HG02981 (cell line): ENCODE results near the gene CD209.
"Not testable (repeated sequence)": the region's sequence is repeated elsewhere in the genome, so short reads cannot be mapped to it uniquely, and the experiment has no call there.

ENCODE experiments used
- ATAC-seq: cut with Tn5 transposase; IDR thresholded peaks from one replicate; pipeline ENCODE4 v1.9.1; 2021; ENCODE audit warnings: mild to moderate bottlenecking, moderate library complexity; ENCODE audit not compliant: unreplicated experiment

The CD209 gene, protein sequence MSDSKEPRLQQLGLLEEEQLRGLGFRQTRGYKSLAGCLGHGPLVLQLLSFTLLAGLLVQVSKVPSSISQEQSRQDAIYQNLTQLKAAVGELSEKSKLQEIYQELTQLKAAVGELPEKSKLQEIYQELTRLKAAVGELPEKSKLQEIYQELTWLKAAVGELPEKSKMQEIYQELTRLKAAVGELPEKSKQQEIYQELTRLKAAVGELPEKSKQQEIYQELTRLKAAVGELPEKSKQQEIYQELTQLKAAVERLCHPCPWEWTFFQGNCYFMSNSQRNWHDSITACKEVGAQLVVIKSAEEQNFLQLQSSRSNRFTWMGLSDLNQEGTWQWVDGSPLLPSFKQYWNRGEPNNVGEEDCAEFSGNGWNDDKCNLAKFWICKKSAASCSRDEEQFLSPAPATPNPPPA

DNA sequence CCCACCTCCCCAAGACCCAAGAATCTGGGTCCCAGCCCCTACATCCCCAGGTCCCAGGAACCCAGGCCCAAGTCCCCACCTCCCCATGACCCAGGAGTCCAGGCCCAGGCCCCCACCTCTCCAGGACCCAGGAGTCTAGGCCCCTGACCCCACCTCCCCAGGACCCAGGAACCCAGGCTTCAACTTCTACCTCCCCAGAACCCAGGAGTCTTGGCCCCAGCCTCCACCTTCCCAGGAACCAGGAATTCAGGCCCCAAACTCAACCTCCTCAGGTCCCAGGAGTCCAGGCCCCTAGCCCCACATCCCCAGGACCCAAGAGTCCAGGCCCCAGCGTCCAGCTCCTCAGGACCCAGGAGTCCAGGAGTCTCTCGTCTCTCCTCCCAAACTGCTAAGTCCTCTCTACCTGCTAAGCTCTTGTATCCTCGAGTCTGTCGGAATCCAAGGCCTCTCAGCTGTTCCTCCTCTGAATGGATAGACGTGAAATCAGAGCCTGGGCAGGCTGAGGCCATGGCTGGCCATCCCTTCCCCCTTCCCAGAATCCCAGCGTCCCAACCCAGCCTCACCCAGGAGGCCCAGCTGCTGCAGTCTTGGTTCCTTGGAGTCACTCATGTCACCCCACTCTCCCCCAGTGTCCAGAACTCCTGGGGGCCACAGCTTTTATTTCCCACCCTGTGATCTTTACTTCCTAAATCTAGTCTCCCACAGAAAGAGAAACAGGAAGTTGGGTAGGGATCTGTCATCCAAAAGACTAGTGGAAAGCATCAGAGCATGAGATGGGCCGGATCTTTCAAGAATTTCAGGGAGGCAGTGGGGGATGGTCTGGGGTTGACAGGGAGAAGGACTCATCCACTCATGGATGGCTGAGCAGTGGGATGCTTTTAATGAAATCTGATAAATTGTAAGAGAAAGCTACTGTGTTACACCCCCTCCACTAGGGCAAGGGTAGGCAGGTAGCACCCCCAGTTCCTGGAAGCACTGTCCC, at the start of gene CD209:
CD209 (minus strand) TSS at position 632 of the 982 bp plus-strand sequence; CDS start at position 609, 23 bp downstream.
- ATAC-seq, result no peak

DNA sequence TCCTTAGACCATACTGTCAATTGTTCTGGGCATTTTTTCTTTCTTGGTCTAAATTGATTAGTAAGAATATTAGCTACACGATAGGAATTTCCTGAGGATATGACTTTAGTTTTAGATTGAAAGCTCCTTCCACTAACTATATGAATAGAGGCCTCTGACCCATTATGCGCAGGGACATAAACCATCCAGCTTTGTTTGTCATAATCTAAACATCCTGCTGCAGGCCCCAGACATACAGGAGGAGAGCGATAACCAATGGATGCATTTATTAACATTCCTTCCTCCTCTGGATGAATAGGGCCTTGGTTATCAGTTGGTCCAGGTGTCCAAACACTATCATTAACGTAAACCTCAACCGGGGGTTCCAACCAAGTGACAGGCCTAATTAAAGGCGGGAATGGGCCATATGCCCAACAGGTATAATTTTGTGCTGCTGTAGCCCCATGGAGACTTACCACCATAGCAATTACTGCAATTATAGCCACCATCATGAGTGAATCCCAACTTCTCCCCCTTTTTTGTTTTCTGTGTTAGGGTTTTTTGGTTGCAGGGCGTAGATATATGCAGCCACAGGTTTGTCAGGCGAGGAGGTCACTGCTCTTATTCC, 48.3 kb upstream of the CD209 start:
- no peak for ATAC-seq

DNA sequence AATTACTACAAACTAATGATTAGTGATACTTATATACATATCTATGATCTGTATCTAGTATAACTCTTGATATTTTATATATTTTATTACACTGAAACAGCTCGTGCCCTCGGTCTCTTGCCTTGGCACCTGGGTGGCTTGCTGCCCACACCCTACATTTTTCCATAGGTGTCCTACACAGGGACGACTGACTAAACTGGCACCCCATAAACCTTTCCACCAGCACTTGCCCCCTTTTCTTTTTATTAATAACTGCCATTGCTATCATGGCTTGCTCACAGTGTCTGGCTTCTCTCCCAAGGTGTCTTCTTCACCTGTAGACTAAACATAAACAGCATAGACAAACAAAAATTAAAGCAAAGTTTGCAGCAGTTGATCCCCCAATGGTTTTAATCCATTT, 46.2 kb upstream of the CD209 start:
- ATAC-seq, result no peak

DNA sequence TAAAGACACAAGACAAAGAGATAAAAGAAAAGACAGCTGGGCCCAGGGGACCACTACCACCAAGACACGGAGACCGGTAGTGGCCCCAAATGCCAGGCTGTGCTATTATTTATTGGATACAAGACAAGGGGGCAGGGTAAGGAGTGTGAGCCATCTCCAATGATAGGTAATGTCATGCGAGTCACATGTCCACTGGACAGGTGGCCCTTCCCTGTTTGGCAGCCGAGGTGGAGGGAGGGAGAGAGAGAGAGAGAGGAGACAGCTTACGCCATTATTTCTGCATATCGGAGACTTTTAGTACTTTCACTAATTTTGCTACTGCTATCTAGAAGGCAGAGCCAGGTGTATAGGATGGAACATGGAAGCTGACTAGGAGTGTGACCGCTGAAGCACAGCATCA, 45.4 kb upstream of the CD209 start:
- not testable (repeated sequence) for ATAC-seq

DNA sequence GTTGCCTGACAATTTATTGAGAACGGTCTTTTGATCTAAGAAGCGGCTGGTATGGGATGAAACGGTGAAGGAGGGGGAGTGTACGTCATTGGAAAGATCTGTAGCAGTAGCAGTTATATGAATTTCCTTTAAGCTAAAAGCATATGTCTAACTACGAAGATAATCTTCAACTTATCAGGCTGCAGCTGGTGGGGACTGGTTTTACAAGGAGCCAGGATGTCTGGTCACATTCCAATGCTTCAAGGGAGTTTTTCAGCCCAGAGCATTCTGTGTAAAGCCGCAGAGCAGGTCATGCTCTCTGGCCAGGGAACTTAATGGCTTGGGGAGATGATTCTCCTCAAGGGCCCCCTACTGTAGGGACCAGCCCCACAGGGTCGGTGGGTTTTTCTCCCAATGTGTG, 44.9 kb upstream of the CD209 start:
- no peak for ATAC-seq

DNA sequence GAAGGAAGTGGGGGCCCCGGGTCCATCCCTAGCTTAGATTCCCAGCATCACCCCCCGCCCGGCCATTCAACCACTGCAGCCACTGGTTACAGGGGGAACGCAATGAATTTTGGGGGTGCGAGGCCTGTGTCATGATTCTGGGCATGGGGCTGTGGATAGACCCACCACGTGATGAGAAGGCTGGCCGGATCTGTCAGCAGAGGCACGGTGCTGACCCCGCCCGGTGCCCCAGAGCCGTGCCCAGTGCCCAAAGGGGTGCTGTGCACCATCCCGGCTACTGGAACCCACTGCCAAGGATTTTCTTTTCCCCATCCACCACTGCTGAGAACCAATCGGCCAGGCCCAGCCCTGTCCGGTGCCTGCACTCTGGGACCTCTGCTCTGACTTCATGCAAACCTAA, 43.1 kb upstream of the CD209 start:
- ATAC-seq, result no peak

DNA sequence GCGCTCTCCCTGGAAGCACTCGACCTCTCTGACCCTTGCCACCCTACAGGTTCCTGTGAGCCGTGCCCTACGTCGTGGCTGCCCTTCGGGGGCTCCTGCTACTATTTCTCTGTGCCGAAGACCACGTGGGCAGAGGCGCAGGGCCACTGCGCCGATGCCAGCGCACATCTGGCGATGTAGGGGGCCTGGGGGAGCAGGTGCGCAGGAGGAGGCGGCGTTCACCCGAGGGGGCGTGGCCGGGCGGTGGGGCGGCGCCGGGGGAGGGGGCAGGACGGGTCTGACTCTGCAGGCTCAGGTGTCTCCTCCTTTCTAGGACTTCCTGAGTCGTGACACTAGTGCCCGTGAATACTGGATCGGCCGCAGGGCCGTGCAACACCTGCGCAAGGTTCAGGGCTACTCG, 42.1 kb upstream of the CD209 start:
- no peak for ATAC-seq

DNA sequence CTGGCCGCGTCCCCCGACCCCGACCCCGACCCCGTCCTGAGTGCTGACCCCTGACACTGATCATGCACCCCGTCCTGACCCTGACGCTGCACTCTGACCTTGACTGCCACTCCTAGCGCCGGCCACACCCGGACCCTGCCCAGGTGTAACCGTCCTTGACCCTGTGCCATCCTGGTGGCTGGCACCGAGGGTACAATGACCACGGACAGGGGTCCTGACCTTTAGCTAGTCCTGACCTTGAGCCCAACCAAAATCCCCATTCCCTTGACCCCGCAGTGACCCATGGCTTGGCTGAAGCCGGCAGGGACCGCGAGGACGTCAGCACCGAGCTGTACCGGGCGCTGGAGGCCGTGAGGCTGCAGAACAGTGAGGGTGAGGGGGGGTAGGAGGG, 41.6 kb upstream of the CD209 start:
- no peak for ATAC-seq

DNA sequence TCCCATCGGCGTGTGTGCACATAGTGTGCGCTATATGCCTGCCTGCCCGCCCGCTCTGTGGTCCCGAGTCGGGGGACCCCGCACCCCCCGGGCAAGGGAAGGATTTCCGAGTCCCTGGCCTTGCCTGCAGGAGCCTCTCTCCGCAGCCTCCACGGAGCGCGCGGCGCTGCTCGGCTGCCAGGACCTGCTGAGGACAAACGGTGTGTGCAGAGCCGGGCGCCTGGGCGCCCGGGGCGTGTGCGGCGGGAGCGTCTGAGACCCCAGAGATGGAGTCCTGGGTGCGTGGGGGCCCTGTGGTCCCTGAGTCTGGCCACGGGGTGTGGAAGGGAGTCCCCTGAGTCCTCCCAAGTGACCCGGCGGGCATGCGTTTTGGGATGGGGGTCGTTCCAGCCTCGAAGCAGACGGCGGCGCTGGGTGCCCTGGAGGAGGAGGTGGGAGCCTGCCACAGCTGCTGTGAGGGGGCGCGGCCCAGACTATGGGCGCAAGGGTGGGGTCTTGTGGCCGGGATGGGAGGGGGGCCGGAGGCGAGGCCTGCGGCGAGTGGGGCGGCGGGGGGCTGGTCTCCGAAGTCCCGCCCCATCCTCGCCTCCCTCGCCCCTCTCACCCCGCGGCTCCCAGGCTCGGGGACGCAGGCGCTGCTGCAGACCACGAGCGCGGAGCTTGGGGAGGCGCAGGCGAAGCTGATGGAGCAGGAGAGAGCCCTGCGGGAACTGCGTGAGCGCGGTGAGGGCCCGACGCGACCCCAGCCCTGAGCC, 41.0 kb upstream of the CD209 start:
- ATAC-seq, result no peak

DNA sequence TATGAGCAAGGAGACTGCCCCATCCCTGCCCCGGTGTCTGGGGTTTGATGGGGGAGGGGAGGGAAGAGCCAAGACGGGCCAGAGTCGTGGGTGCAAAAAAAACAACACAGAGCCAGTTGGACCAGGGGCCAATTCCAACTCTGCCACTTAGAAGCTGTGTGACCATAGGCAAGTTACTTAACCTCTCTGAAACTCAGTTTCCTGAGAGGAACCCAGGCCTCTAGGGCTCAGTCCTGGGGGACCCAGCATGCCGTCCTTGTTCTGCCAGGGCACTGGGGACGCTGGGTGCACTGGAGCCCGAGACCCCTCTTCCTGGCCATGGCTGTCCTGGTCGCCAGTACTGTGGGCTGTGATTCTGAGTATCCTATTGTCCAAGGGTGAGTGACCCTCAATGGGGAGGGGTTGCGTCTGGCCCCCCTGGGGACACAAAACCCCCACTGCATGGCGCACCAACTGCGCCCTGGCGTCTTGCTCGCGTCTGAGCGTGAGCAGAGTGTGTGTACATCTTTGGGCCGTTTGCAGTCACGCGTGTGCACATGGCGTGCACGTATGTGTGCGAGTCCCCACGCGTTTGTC, 40.4 kb upstream of the CD209 start:
- no peak for ATAC-seq

DNA sequence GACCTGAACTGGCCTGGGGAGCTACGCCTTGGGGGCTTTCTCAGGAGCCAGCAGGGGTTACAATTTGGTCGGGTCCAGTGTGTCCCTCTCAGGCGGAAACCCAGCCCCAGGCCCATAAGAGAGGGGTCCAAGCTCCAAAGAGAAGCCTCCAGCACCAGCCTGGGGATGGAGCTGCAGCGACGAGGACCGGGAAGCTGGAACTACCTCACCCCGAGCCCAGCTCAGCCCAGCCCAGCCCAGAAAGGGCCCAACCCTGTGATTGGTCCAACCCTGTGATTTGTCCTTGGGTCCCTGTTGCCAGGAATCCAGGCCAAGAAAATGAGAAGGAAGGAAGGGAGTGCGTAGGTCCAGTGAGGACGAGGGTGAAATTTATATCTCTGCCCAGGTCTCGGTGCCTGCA, 39.8 kb upstream of the CD209 start:
- ATAC-seq, result no peak

DNA sequence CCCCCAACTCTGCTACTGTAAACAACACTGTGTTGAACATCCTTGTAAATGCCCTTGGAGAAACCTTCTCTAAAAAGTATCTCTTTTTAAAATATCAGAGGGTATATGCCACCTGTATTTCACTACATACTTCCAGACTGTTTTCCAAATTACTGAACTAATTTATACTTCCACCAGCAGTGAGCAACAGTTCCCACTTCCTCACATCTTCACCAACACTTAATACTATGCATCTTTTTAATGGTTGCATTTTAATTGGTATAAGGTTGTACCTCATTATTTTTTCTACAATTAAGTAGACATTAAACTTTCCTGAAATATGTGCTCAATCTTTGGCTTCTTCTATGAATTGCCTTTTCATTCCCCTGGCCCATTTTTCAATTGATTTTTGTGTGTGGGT, 37.5 kb upstream of the CD209 start:
- no peak for ATAC-seq

DNA sequence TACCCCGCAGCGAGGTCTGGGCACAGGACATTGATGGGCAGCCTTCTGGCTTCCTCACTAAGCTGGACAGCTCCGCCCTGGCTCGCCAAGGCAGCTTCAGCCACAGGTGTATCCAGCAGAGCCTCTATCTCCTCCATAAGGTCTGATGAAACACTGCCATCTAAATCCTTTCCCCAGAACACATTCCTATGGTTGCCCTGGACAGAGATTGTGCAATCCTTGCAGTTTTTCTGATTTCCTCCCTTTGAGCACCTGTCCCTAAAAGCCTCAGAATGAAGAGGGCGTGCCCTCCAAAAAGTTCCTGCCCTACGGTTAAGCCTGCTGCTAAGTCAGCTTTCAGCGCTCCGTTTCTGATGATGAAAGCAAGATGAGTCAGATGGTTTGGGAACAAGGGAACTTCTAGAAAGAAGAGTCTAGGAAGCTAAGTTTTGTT, 36.7 kb upstream of the CD209 start:
- ATAC-seq, result no peak

DNA sequence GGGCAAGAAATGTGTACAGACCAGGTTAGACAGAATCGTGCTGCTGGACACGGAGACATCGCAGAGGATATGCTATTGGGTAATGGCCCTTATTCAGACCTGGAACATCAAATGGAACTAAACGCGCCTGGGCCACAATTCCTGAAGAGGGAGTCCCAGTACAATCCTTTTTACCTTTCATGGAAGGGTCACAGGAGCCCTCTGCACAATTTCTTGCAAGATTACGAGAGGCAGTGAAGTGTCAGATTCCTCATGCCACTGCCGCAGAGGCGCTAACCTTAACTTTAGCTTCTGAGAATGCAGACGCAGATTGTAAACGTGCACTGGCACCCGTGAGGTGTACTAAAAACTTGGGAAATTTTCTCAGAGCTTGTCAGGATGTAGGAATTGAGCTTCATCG, 33.8 kb upstream of the CD209 start:
- ATAC-seq, result no peak

DNA sequence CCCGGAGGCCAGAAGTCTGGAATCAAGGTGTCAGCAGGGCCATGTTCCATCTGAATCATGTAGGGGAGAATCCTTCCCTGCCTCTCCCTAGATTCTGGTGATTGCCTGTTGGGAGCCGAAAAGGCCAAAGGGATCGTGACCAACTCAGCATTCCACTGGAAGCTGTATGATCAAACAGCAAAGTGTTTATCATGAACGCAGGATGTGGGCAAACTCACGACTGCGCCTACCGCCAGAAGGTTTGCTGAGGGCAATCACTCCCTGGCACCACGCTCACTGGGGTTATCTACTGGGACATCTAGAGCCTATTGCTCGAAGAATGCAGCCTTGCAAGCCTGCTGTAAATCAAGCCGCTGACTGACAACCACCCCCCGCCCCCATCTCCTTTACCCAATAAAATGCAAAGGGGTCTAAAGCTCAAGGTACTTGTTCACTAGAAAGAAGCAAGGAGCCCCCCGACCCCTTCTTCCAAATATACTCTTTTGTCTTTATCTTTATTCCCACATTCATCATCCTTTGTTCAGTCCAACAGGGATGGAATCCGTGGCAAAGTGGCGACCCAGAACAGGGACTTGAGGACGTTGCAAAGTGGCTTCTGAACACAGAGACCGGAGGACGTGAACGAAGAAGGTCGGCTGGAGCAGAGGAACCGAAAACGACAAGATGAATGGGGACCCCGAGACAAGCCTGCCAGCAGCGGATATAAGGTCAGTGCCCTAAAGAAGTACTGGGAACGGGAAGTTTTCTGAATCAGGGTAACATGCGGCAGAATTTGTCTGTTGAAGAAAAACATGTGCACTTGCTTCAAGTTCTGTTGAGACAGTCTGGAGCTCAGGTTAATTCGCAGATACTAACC, 32.5 kb upstream of the CD209 start:
- no peak for ATAC-seq

DNA sequence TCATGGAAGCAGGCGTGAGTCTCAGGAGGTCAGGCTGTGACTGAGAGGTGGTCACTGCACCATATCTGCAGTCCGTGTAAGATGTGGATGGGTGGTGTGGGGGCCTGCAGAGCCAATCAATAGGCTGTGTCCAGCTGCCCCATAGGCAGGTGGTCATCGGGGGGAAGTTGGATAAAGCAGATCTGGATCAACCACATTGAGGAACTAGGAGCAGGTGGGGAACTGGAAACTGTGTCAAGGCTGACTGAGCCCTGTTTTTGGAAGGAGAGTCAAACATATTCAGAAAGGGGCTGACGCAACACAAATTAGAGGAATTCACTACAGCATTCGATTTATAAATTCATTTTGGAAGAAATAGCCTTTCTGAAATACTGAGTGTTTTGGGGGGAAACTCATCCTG, 30.7 kb upstream of the CD209 start:
- ATAC-seq, result no peak

DNA sequence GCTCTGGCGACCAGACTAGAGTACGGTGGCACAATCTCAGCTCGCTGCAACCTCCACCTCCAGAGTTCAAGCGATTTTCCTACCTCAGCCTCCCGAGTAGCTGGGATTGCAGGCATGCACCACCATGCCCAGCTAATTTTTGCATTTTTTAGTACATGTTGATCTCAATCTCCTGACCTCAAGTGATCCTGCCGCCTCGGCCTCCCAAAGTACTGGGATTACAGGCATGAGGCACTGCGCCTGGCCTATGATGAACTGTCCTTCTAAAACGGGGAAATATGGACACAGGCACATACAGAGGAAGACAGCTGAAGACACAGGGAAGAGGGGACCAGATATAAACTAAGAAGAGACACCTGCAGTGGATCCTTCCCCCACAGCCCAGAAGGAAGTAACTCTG, 28.4 kb upstream of the CD209 start:
- no peak for ATAC-seq

DNA sequence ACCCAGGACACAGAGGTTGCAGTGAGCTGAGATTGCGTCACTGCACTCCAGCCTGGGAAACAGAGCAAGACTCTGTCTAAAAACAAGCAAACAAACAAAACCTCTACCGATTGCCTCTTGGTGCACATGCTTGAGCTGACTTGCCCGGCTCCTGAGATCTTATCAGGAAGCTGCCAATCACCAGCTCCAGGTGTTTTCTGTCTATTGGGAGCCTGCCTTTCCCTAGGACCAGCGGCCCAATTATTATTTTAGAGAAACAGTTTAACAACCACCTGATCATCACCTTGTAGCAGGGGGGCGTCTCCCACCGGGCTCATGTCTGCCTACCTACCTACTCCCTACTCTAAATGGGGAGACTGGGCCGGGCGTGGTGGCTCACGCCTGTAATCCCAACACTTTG, 26.5 kb upstream of the CD209 start:
- ATAC-seq, result no peak

DNA sequence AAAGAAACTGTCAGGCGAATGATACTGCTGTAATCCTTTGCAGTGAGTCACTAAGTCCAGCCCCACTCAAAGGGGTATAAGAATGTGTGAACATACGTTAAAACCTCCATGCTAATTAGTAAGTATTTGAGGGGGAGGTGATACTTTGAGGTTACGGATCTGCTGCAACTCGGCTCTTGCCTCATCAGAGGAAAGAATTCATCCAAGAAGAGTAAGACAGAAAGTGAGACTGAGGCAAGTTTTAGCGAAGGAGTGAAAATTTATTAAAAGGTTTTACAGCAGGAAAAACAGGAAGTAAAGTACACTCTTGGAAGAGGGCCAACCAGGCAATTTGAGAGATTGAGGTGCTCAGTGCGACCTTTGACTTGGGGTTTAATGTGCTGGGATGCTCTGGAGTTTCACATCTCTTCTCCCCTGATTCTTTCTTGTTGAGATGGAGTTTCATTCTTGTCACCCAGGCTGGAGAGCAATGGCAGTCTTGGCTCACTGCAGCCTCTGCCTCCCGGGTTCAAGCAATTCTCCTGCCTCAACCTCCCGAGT, 25.5 kb upstream of the CD209 start:
- no peak for ATAC-seq
